GM12873 (cell line): ENCODE measurements around the gene SMIM23.

Source experiments
- CTCF ChIP-seq: IDR thresholded peaks from 2 replicates; pipeline ENCODE4 v1.5.1; 2012; ENCODE audit warnings: low read depth, mild to moderate bottlenecking, moderate library complexity, low read length, control low read depth; ENCODE audit not compliant: insufficient read depth; ENCODE audit errors: missing control alignments

SMIM23 gene

DNA sequence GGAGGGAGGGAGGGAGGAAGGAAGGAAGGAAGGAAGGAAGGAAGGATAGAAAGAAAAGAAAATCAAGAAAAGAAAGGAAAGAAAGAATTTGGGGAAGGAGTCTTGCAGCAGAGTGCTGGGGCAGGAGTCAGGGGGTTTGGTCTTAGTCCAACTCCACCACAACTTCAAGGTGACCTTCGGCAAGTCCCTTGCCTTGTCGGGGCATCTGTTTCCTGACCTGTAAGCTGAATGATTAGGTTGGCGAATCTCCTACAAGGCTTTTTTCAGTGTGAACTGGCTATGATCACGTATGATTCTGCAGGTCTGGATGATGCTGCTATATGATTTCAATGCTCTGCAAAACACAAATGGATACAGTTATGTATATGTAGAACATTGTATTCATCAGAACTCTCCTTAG is 20.1 kb downstream of the SMIM23 start:
- no peak for TF ChIP-seq CTCF

GRCh38 chr5:171806976-171807747 is 21.5 kb downstream of the SMIM23 start:
- TF ChIP-seq CTCF, result no peak

DNA sequence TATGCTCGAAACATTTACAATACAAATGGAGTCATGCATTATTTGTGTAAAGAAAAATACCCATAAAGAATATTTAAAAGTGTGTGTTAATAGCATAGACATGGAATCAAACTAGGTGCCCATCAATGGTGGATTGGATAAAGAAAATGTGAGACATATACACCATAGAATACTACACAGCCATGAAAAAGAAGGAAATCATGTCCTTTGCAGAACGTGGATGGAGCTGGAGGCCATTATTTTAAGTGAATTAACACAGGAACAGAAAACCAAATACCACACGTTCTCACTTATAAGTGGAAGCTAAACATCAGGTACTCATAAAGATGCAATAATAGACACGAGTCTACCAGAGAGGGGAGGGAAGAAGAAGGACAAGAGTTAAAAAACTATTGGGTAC is 22.8 kb downstream of the SMIM23 start:
- no peak for TF ChIP-seq CTCF

DNA sequence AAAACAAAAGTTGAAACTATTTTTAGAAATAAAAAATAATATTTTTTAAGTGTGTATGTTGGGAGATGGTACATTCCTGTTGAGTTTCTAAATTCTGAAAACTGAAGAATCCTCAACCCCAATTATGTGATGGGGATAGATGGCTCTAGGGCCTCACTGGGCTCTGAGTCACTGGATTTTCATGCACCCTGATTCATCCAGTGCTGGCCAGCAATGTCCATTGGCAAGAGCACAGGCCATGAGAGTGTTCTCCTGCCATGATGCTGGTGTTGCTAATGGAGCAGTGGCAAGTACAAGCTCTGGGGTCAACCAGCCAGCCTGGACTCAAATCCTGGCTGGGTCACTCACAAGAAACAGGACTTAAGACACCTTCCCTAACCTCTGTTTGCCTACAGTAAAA is 23.3 kb downstream of the SMIM23 start:
- TF ChIP-seq CTCF, result no peak

GRCh38 chr5:171810227-171810626 is 24.6 kb downstream of the SMIM23 start:
- no peak for TF ChIP-seq CTCF

- TF ChIP-seq CTCF, result no peak
Observed at GRCh38 chr5:171813270-171813669, 27.7 kb downstream of the SMIM23 start.

- TF ChIP-seq CTCF, result no peak
Observed at GRCh38 chr5:171813813-171814490, 28.3 kb downstream of the SMIM23 start.
